ENCODE measurements around the gene CXCR4.

DNA sequence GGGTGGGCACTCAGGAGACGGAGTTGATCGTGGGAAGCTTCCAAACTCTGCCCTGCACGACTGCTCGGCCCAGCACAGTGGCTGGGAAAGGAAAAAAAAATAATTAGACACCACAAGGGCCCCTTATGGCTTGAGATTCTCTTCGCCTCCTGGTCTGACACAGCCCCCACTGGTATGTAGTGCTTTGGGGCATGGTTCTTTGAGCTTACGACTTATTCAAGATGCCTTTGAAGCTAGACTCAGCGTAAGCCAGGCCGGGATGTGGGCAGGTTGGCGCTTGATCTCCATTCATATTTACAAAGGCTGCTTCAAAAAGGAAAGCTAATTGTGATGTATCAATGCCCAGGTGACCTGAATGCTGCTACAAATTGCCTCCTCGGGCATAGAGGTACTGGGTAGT lies 50.5 kb downstream of the CXCR4 start:
- TF ChIP-seq, protein P1, sequence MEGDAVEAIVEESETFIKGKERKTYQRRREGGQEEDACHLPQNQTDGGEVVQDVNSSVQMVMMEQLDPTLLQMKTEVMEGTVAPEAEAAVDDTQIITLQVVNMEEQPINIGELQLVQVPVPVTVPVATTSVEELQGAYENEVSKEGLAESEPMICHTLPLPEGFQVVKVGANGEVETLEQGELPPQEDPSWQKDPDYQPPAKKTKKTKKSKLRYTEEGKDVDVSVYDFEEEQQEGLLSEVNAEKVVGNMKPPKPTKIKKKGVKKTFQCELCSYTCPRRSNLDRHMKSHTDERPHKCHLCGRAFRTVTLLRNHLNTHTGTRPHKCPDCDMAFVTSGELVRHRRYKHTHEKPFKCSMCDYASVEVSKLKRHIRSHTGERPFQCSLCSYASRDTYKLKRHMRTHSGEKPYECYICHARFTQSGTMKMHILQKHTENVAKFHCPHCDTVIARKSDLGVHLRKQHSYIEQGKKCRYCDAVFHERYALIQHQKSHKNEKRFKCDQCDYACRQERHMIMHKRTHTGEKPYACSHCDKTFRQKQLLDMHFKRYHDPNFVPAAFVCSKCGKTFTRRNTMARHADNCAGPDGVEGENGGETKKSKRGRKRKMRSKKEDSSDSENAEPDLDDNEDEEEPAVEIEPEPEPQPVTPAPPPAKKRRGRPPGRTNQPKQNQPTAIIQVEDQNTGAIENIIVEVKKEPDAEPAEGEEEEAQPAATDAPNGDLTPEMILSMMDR (conservative IDR thresholded peaks at IDR 0.05 in 1 of 2, IDR thresholded peaks at IDR 0.05 in 1 of 2; ENCODE audit: extremely low read depth in 1 of 2, insufficient read depth in 1 of 2, low read depth in 1 of 2, low read length in 2 of 2): no peak
- no peak for TF ChIP-seq EZH2 (IDR thresholded peaks at IDR 0.05; ENCODE audit: borderline replicate concordance, low read length)
